GM18499 (cell line): Measurements from ENCODE around the gene KLHDC4.
"Not testable (repeated sequence)": the region's sequence is repeated elsewhere in the genome, so short reads cannot be mapped to it uniquely, and the experiment has no call there.

Source experiments
- ATAC-seq: cut with Tn5 transposase; IDR thresholded peaks from one replicate; pipeline ENCODE4 v1.9.1; 2021; ENCODE audit warnings: moderate number of reproducible peaks; ENCODE audit not compliant: insufficient read depth, unreplicated experiment

KLHDC4 gene

GRCh38 chr16:87688876-87689815 lies 76.6 kb downstream of the KLHDC4 start:
- ATAC-seq: no peak

DNA sequence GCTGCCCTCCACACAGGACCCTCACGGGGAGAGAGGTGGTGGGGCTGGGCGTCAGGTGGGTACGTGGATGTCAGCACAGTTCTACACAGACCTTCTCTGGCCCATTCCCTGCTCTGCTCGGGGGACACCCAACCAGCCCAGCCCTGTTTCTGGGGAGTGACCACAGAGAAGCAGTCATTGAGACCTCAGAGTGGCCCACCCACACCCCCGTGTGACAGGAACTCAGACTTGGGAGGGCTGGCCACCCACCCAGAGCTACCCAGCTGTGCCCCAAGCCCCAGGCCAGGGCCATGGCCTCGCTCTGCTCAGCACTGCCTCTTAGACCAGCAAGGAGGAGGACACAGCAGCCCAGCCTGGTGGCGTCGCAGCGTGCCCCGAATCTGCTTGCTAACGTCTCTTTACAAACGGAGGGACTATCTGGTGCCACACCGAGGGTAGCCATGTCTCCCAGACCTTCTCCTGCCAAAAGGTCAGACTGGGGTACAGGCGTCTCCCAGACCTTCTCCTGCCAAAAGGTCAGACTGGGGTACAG lies 77.7 kb downstream of the KLHDC4 start:
- no peak for ATAC-seq

DNA sequence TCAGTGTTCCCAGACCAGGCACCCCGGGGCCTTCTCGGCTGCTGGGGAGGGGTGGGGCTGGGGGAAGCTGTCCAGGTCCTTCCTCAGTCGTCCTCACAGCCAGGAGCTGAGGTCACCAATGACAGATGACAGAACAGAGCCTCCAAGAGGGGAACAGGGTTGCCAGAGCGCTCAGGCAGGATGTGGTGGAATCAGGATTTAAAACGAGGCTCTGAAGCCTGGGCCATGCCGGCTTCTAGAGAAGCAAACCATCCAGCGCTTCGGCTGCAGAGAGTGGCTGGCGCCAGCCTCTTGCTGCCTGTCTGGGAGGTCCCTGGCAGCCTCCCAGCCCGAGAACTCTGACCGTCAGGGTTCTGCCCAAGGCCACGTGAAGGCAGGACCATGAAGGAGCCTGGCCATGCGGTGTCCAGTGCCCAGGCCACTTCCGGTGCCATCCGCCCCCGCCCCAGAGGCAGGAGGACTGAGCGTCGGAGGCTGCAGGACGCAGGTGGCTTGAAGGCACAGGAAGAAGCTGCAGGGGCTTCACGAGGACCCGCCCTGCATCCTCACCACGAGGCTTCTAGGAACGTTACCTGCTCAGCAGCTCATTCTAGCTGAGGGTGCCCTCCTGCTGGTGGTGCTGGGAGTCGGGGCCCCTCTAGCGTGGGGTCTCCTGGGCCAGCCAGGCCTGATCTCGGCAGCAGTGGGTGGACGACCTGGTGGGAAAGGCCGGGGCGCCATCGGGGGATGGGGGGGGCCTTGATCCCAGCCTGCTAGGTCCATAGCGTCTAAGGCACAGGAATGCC lies 78.5 kb downstream of the KLHDC4 start:
- no peak for ATAC-seq

GRCh38 chr16:87686697-87687096 lies 79.1 kb downstream of the KLHDC4 start:
- no peak for ATAC-seq

DNA sequence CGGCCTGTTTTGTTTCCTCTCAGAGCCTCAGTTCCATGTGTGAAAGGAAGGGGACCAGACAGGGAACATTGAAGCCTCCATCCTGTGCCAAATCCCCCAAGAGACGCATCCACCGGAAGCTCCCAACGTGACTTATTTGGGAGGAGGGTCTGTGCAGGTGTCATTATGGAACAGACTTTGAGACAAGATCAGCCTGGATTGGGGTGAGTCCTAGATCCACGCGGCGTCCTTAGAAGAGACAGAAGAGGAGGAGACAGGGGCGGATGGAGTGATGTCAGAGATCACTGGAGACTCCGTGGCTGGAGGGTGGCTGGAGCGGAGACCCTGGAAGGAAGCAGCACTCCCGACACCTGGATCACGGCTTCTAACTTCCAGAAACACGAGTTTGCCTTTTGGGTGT lies 80.0 kb downstream of the KLHDC4 start:
- no peak for ATAC-seq

GRCh38 chr16:87685405-87685755 lies 80.4 kb downstream of the KLHDC4 start:
- no peak for ATAC-seq

- no peak for ATAC-seq
Measured at GRCh38 chr16:87684711-87685404, 80.9 kb downstream of the KLHDC4 start.

DNA sequence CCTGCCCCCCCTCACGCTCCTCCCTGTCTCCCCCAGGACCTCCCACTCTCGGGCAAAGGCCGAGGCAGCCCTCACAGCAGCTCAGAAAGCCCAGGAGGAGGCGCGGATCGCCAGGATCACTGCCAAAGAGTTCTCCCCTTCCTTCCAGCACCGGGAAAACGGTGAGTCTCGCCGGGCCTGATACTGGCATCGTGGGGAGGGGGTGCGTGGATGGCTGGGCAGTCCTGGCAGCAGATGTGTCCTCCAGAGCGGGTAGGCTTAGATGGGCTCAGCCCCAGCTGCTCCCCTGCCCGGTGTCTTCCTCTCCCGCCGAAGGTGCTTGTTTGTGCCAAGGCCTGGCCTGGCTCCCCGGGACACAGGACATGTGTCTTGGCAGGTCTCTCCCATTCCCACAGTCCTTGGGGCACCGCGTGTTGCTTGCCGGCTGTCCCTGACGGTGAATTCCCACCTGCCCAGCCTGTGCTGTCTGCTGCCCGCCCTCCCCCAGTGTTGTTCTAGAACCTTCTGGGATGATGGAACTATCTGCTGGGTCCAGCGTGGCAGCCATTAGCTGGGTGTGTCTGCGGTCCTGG lies 81.6 kb downstream of the KLHDC4 start:
- no peak for ATAC-seq

GRCh38 chr16:87682852-87683399 lies 82.9 kb downstream of the KLHDC4 start:
- no peak for ATAC-seq

GRCh38 chr16:87681981-87682570 lies 83.7 kb downstream of the KLHDC4 start:
- no peak for ATAC-seq

- not testable (repeated sequence) for ATAC-seq
Measured at GRCh38 chr16:87681051-87681602, 84.7 kb downstream of the KLHDC4 start.

DNA sequence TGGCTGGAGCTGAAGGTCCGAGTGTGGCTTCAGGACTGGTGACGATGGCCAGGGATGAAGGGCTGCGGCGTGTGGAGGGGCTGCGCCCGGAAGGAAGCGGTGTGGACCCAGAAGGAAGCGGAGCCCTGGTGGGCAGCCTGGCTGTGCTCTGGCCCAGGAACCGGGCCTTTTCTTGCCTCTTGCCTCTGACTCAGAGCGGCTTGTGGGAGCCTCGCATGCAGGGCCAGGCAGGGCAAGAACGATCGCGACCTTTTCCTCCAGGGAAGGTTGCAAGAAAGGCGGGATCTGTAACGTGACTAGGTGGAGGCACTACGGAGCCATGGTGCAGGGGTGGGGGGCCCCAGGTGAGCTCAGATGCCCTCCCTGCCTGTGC lies 85.5 kb downstream of the KLHDC4 start:
- no peak for ATAC-seq

- ATAC-seq: no peak
Measured at GRCh38 chr16:87679593-87680271, 86.1 kb downstream of the KLHDC4 start.

- ATAC-seq: no peak
Measured at GRCh38 chr16:87678618-87679017, 87.2 kb downstream of the KLHDC4 start.

DNA sequence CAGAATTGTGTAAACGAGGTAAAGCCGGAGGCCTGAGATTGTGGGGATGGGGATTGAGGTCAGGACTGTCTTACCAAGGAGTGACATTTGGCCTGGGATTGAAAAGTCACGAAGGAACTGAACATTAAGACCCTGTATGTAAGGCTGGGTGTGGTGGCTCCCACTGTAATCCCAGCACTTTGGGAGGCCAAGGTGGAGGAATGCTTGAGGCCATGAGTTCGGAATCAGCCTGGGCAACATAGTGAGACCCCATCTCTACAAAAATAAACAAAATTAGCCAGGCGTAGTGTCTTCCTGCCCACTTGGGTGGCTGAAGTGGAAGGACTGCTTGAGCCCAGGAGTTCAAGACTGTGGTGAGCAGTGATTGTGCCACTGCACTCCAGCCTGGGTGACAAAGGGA lies 88.0 kb downstream of the KLHDC4 start:
- ATAC-seq: no peak

DNA sequence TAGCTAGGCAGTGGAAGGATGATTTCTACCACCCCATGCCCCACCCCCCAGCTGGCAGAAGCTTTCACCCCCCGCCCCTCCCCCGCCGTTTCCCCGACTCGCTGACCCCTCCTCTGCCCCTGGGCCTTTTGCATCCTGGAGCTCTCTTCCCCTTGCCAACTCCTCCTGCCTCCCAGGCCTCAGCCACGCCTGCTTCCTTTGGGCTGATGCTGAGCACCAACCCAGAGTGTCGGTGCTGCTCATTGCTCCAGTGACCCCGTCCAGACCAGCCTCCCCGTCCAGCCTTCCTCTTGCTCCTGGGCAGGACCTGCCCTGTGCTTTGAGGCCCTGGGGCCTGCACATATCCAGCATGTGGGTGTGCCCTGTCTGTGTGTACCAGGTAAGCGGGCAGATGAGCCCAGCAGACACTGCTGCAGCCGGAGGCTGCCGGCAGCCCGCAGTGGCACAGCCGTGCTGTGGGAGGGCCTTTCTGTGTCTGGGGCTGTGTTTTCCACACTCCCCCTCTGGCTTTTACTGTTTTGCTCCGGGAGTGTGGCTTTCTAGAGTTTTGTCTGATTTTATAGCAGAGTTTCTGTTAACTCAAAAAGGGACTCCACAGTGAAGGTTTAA lies 90.6 kb downstream of the KLHDC4 start:
- no peak for ATAC-seq

DNA sequence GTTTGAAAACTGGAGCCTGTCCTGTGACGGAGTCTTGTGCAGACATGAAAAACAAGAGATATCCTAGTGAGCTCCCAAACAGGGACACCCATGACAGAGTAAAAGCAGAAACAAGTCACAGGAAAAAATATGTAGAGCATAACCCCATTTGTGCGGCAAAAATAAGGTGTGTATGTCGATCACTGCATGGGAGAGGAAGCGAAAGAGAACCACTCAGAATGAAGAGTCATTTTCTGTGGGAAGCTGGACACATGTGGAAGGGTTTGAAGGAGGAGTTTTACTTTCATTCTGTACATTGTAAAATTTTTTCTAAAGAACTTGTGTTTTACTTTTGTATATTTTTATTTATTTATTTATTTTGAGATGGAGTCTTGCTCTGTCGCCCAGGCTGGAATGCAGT lies 91.4 kb downstream of the KLHDC4 start:
- no peak for ATAC-seq

- no peak for ATAC-seq
Measured at GRCh38 chr16:87671715-87672270, 94.0 kb downstream of the KLHDC4 start.
